DMS53 treated with DMSO at 0.1 percent for 48 hours (cell line): ENCODE measurements around the gene LYSMD1.
"Not testable (repeated sequence)": the region's sequence is repeated elsewhere in the genome, so short reads cannot be mapped to it uniquely, and the experiment has no call there.

Source experiments
- DNase-seq: peaks from one replicate; lab custom pipeline; 2025; ENCODE audit not compliant: unreplicated experiment; lab: John Stamatoyannopoulos, UW

The LYSMD1 gene, protein sequence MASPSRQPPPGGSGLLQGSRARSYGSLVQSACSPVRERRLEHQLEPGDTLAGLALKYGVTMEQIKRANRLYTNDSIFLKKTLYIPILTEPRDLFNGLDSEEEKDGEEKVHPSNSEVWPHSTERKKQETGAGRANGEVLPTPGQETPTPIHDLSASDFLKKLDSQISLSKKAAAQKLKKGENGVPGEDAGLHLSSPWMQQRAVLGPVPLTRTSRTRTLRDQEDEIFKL

DNA sequence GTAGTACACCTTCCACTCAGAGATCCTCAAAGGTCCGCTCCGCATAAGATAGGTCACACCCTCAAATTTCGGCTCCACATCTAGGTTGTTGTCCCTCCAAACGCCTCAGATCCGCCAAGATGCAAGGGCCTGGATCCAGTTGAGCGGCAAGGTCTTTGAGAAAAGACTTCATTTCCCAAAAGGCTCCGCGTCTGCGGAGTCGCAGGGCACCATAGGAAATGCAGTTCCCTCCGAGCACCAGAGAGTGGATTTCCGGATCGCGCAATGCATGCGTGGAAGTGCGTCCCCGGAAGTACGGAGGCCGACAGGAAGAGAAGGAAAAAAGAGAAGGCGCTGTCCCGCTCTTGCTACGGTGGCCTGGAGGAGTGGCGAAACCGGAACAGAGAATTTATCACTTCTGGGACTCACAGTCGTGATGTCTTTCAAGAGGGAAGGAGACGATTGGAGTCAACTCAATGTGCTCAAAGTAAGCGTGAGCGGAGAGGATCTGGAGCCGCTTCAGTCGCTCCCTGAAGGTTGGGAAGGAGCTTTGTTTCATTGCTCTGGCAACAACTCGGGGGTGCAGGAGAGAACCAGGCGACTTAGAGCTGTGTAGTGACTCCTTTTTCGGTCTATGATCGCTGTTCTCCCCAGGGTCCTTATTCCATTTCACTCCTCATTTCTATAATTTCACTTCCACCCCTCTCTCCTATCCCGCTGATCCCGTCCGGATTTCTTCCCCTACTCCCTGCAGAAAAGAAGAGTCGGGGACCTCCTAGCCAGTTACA lies at the start of gene LYSMD1, which contains the start of gene SCNM1:
TSS of gene LYSMD1 (minus strand) at position 165 of the 767 bp plus-strand sequence. CDS start 644 bp downstream, outside the sequence.
TSS of gene SCNM1 (plus strand) at position 407 of the 767 bp plus-strand sequence. CDS start at position 416, 9 bp downstream.
- DNase-seq: peak; percentile 93

DNA sequence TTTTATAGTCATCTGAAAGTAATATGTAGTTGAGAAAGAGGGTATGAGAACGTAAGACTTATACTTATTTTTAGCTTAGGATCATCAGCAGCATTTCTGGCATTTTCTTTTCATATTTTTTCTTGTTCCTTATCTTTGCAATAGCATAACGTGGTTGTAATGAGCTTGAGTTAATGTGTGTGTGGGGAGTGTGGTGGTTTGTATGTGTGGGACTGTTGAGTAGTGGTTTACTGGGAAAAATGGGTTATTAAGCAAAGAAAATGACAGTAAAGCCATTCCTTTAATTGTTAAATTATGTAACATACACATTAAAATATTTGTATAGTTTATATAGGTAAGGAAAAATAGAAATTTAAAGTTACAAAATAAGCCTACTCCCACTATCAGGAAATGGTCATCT lies 47.9 kb upstream of the LYSMD1 start:
- no peak for DNase-seq

DNA sequence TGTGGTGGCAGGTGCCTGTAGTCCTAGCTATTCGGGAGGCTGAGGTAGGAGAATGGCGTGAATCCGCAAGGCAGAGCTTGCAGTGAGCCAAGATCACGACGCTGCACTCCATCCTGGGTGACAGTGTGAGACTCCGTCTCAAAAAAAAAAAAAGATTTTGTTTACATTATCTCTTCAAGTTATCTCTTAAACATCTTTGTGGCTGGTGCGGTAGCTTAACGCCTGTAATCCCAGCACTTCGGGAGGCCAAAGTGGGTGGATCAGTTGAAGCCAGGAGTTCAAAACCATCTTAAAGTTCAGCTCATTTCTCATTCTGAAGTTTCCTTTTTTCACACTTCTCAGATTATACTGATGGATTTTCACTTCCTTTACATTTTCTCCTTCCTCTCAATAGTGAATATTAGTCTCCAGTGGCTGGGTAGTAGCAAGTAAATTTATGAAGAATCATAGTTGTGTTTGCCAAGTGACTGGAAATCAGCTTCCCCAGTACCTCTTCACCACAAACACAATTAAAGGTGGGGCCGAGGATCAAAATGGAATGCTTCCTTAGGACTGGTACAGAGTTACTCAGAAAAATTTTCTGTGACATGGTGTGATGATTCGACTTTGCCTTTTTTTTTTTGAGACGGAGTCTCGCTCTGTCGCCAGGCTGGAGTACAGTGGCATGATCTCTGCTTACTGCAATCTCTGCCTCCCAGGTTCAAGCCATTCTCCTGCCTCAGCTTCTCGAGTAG lies 46.4 kb upstream of the LYSMD1 start:
- DNase-seq: no peak

DNA sequence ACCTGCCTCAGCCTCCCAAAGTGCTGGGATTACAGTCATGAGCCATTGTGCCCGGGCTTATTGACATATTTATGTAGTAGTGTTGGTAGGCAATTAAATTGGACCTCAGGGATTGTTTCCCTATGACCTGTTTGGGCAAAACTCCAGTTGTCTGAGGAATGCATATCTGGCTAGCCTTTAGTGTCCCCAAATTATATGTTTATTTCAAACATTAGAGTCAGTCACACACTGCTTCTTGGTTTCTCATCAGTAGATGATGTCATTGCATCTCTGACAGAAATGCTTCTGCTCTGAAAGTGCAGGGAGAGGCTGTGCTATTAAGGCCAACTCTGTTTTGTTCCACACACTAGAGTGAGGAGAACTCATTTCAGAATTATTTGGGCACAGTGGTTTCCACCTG lies 45.1 kb upstream of the LYSMD1 start:
- no peak for DNase-seq

DNA sequence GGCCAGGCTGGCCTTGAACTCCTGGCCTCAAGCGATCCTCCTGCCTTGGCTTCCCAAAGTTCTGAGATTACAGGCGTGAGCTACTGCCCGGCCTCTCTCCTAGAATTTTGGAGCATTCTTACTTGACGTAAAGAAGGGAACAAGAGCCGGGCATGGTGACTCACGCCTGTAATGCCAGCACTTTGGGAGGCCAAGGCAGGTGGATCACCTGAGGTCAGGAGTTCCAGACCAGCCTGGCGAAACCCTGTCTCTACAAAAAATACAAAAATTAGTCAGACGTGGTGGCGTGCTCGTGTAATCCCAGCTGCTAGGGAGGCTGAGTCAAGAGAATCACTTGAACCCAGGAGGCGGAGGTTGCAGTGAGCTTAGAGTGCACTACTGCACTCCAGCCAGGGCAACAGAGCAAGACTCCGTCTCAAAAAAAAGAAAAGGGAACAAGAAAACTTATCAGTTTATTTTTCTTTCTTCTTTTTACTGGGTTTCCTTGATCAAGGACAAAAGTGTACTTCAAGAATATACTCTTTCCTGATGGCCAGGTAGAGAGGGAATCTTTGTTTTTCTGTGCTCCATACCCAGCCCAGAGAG lies 39.8 kb upstream of the LYSMD1 start:
- not testable (repeated sequence) for DNase-seq

DNA sequence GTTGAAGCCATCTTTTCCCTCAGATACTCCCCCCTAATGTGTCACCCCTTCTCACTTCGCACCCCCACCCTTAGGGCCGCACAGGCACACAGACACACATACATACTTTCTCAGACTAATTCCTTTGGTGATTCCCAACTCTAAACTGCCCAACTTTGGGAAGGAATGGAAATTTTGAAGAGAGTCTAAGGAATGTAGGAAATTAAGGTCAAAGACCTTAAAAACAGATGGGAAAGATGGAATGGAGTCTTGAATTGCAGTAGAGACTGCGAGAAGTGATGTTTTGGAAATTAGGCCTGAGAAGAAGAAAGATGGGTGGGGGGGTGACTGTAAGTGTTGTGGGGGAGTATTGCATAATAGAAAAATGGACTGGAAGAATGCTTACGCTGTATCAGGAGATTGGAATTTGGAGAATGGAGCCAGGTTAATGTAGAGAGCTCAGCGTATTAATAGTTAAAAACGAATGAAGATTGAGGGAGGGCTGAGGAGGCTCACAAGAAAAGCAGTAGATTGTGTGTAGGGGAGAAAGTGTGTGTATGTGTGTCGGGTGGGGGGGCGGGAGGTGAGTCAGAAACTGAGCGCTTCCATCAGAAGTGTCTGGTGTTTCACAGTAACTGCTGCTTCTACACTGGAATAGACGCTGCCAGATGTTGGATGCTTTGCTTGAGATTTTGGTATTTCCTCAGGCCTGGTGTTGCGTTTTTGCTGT lies 34.3 kb upstream of the LYSMD1 start:
- DNase-seq: no peak

DNA sequence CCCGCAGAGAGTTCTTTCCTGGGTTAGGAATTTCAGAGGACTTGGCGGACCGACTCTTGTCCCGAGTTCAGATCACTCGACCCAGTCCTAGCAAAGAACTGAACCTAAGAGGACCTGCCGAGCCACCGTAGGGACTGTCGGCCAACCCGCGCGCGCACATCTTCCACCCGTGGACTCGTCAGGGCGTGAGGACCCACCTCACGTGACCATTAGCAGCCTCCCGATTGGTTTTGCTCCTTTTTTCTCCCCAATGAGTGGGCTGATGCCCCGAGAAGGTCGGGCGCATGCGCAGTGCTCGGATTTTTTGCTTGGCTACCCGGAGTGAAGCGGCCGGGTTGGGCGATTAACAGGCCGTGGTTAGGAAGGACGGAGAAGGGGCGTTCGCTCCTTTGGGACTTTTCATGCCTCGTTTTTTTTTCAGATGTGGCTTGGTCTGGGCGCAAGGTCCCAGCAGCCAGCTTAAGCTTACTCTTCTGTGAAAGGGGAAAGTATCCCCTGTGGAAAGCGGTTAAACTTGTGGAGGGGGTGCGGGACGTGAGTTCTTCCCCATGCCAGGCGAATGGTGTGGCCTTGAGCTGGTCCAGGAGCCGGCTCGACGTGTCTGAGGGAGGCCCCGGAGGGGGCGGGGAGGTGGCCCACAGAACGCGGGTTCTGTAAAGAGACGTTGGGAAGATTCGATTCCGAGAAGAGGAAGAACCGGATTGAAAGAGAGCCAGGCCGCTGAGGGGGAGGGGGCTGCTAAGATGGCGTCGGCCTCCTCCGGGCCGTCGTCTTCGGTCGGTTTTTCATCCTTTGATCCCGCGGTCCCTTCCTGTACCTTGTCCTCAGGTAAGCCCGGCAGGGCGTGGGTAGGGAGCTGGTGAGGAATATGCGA lies 32.8 kb upstream of the LYSMD1 start, which contains the start of gene PIP5K1A:
TSS of gene PIP5K1A (plus strand) at position 299 of the 874 bp plus-strand sequence. CDS start at position 744, 445 bp downstream.
- peak; percentile 97 for DNase-seq

DNA sequence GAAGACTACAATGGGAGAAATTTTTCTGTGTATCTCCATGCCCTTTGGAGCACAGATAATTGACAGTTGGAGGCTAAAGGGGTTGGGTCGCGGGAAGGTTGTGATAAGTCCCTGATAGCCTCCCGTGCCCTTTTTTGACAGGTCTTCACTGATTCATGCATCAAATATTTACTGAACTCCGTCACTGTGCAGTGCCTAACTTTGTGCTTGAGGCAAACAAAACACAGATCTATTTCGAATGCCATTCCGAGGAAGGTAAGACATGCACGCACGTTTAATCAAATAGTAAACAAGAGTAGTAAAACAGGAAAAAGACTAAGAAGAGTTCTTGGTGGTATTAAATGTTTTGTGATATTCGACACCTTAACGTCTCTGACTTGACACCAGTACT lies 32.2 kb upstream of the LYSMD1 start:
- peak; percentile 62 for DNase-seq

DNA sequence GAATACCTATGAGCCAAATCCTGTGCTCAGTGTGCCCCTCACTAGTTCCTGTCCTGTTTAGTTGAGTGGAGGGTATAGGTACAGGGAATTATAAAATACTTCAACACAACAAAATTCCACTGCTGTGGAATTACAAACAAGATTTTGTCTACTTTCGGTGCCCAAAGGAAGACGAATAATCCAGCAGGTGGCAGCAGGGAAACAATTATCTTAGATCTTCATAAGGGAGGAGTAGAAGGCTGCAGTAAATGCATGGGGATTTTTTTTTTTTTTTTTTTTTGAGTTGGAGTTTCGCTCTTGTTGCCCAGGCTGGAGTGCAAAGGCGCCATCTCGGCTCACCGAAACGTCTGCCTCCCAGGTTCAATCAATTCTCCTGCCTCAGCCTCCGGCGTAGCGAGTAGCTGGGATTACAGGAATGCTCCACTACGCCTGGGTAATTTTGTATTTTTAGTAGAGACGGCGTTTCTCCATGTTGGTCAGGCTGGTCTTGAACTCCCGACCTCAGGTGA lies 30.6 kb upstream of the LYSMD1 start:
- peak; percentile 94 for DNase-seq

DNA sequence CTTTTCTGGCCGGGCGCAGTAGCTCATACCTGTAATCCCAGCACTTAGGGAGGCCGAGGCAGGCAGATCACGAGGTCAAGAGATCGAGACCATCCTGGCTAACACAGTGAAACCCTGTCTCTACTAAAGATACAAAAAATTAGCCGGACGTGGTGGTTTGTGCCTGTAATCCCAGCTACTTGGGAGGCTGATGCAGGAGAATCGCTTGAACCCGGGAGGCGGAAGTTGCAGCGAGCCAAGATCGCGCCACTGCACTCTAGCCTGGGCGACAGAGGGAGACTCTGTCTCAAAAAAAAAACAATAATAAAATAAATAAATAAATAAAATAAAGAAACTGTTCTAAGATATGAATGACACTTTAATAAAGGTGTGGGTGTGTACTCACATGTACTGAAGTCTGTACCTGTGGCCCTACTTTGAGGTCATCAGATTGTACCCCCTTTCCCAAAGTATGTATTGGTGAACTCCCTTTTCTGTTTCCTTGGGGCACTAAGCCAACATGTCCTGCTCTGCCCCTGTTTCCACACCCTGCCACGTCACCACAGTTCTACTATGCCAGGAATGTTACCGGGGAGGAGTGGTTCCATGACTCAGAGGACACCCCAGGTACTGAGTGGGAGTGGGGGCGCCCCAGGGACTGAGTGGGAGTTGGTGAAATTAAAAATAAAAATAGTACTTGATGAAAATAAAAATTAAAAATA lies 29.3 kb upstream of the LYSMD1 start:
- not testable (repeated sequence) for DNase-seq

DNA sequence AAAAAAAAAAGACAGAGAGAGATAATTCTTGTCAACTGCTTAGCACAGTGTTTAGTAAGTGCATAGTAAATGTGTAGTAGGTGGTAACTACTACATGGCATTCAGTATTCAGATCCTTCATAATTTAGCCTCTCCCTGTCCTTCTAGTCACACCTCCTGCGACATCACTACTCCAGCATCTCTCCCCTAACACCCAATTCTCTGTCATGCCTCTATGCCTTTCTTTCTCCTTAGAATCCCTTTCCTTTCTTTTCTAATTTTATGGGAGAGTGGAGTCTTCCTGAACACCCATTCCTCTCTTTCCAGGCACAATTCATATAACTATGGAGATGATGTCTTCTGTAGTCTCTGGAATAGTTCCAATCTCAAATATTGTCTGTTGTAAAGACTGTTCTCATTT lies 28.2 kb upstream of the LYSMD1 start:
- DNase-seq: no peak

DNA sequence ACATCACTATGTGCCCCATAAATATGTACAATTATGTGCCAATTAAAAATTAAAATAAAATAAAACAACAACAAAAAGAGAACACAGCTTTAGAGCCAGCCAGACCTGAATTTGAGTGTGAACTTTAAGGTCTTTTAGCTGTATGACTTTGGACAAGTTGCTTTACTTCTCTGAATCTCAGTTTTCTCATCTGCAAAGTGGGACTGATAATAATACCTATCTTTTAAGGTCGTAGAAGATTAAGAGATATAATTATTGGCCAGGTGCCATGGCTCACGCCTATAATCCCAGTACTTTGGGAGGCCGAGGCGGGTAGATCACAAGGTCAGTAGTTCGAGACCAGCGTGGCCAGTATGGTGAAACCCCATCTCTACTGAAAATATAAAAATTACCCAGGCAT lies 27.6 kb upstream of the LYSMD1 start:
- DNase-seq: no peak

DNA sequence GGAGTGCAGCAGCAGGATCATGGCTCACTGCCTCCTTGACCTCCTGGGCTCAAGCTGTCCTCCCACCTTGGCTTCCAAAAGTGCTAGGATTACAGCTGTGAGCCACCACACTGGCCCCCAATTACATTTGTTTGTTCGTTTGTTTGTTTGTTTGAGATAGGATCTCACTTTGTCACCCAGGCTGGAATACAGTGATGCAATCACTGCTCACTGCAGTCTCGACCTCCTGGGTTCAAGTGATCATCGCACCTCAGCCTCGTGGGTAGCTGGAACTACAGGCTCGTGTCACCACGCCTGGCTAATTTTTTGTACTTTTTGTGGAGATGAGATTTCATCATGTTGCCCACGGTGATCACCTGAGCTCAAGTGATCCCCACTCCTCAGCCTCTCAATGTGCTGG lies 26.3 kb upstream of the LYSMD1 start:
- no peak for DNase-seq

DNA sequence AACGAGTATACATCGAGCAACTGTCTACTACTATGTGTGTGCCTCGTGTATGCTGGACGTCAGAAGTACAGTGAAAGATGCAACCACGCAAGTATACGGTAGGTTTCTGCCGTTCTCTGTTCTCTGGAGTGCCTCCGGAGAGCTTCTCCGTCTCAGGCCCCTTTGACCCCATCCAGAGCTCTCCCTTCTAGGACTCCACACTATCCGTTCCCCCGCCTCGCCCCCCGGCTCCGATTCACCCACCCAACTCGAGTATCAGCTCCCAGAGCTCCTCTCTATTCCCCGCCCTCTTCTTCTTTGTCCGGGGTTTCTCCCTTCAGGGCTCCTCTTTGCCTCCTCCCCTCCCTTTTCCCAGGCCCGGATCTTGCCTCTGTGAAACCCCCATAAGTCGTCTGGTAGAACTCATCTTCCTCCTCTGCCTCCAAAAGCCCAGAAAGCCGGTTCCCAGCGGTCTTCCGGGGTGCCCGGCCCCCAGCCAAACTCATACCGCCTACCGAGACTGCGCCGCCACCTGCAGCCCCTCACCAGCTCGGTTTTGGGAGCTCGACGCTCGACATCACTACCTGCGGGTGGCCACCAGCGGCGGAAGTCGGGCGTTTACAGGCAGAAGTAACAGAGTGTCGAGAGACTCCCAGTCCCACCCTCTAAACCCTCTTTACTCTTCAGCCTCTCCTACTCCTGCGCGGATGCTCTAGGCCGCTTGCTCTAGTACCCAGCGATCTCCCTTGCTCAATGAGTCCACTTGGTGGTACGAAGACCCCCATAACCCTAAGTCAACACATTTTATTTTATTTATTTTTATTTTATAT lies 24.1 kb upstream of the LYSMD1 start, which contains the start of gene VPS72:
TSS of gene VPS72 (minus strand) at position 561 of the 809 bp plus-strand sequence. CDS start at position 485, 76 bp downstream.
- peak; percentile 87 for DNase-seq

DNA sequence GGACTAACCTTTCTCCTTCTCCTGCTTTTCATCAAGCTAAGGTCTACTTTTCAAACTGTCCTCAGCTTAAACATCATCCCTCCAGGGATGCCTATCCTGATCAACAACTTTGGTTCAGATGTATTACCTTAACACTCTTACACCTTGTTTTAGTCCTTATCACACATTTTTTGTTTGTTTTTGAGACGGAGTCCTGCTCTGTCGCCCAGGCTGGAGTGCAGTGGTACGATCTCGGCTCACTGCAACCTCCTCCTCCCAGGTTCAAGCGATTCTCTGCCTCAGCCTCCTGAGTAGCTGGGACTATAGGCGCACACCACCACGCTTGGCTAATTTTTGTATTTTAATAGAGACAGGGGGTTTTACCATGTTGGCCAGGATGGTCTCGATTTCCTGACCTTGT lies 23.0 kb upstream of the LYSMD1 start:
- DNase-seq: not testable (repeated sequence)

DNA sequence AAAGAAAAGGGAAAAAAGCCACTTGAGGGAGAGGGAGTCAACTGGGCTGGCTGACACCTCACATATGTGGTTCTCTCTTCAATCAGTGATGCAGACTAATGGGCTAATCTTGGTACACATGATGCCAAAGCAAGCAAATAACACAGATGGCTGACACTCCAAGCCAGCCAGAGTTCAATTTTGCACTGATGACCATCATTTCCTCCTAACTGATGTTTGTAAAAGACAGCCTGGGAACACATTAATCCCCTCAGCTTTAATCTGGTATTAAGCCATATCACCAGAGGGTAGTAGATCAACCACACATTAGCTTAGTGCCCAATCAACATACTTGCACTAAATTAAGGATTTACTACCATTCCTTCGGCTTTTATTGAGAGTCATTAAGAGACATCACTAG lies 21.5 kb upstream of the LYSMD1 start:
- DNase-seq: no peak

DNA sequence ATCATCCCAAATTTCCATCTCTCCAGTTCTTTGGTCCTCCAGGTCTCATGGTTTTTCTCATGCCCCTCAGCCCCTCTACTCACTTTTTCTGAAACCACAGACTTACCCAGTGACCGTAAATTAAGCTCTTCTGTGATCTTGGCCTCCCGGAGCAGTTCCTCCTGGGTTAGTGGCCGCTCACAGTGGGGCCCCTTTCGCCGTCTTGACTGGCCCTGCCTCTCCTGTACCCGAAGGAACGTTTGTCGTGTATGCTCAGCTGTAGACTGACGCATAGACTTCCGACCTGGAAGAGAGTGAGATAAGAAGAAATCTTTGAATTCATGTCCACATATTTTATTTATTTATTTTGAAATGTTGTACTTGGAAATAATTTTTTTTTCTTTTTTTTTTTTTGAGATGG lies 18.5 kb upstream of the LYSMD1 start:
- DNase-seq: no peak

DNA sequence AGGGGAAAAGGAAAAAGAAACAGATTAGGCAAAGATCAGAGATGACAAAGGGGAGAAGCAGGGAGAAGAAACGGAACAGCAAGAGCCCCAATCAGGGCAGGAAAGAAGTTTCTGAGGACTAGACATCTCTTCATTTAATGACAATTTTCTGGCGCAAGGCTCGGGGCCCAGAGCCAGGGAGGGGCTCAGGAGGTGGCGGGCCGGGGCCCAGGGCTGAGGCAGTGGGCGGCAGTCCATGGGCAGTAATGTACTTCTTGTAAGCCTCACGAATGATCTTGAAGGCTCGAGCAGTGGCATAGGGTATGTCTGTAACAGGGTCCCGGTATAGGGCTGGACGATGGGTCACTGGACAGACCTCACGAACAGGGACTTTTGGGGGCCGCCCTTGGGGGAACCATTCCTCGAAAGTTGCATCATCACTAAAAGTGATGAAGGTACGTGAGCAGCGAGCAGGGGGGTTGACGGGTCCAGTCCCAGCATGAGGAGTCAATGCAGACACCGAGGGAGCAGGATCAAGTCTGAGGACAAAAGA lies 10.9 kb upstream of the LYSMD1 start:
- no peak for DNase-seq
